Activated CD8-positive, alpha-beta T cell treated with anti-CD3 and anti-CD28 coated beads for 36 hours (primary cell): ENCODE results near the gene CCDC136. TPM values are rescaled to one million over a fixed set of nuclear protein-coding genes. Genes with fewer than 3 reads are reported as not detected.

ENCODE experiments used
- ATAC-seq: fragments of 200-7000 bp; cut with Tn5 transposase; one replicate; pipeline ENCODE4 v1.10.0; 2021; ENCODE audit warnings: mild to moderate bottlenecking, moderate library complexity
- CTCF ChIA-PET: fragments of 350-600 bp; sonication (Branson Sonifier 250); formaldehyde crosslinking; loops from one replicate; lab custom pipeline; 2021; ENCODE audit warnings: antibody characterized with exemption; lab: Charles Lee
- POLR2A ChIA-PET: fragments of 350-600 bp; sonication (Branson Sonifier 250); formaldehyde crosslinking; loops from one replicate; lab custom pipeline; 2021; ENCODE audit warnings: antibody characterized with exemption; lab: Charles Lee
- DNase-seq: peaks from one replicate; pipeline ENCODE4 v3.0.0-alpha.2; 2020
- H3K27ac Mint-ChIP-seq: one replicate; pipeline ENCODE4 v1.8.0; 2021; ENCODE audit warnings: mild to moderate bottlenecking, mixed read lengths
- H3K27me3 Mint-ChIP-seq: one replicate; pipeline ENCODE4 v1.8.0; 2021; ENCODE audit warnings: mixed read lengths
- H3K36me3 Mint-ChIP-seq: one replicate; pipeline ENCODE4 v1.8.0; 2021; ENCODE audit warnings: low read depth, mixed read lengths
- H3K4me1 Mint-ChIP-seq: one replicate; pipeline ENCODE4 v1.8.0; 2021; ENCODE audit warnings: low read depth, mixed read lengths
- H3K4me3 Mint-ChIP-seq: one replicate; pipeline ENCODE4 v1.8.0; 2021; ENCODE audit warnings: mild to moderate bottlenecking, moderate library complexity, mixed read lengths
- H3K9me3 Mint-ChIP-seq: one replicate; pipeline ENCODE4 v1.8.0; 2021; ENCODE audit warnings: mixed read lengths
- CTCF ChIP-seq: fragments of 200-600 bp; IDR thresholded peaks from one replicate; pipeline ENCODE4 v1.8.0; 2022; ENCODE audit warnings: antibody characterized with exemption, mild to moderate bottlenecking
- intact Hi-C: fragments of 100-400 bp; cut with micrococcal nuclease; formaldehyde crosslinking; loops from one replicate; pipeline ENCODE4 v1.10.0; 2022
- total RNA-seq, 2 experiments: library from RNA; stranded (reverse); gene quantifications; one replicate each; pipeline ENCODE4 v1.2.3, GENCODE V29; 2021

CCDC136 gene
- total RNA-seq, 2 experiments from 2014 or later = 7.6 to 9.6 TPM

GRCh38 chr7:128775744-128776474 is 15.9 kb upstream of the CCDC136 start, which contains the start of gene OPN1SW:
Gene OPN1SW, minus strand, starts transcription at chr7:128775794. Its CDS starts 13 bp downstream, at chr7:128775781.
- DNase-seq = no peak
- no peak for TF ChIP-seq CTCF
- intact Hi-C loops = no loop called here
- peaks cover 12% of the 10 kb centered on the region for H3K4me1 Mint-ChIP-seq
- H3K36me3 Mint-ChIP-seq = peaks cover 34% of the 10 kb centered on the region
- no peak within 1 kb of the TSS for H3K4me3 Mint-ChIP-seq
- POLR2A ChIA-PET = interaction anchor here (1.3 kb wide), 1 partner anchor 36 kb away, joined by 3 read pairs; the partner anchor contains the start of gene CALU
- H3K27ac Mint-ChIP-seq = no peak within 1 kb of the TSS
- CTCF ChIA-PET = no interaction called here
- ATAC-seq = no peak
- H3K9me3 Mint-ChIP-seq = peaks cover 15% of the 10 kb centered on the region
- no peaks in the 10 kb centered on the region for H3K27me3 Mint-ChIP-seq

- DNase-seq (no peak), ATAC-seq (peak; percentile 39)
- H3K4me3 Mint-ChIP-seq = no peak overlapping the region
- H3K4me1 Mint-ChIP-seq = peaks cover 12% of the 10 kb centered on the region
- intact Hi-C loops = no loop called here
- no peak overlapping the region for H3K27ac Mint-ChIP-seq
- TF ChIP-seq CTCF = no peak
- POLR2A ChIA-PET = interaction anchor here (1.3 kb wide), 1 partner anchor 38 kb away, joined by 3 read pairs; the partner anchor contains the start of gene CALU
- peaks cover 15% of the 10 kb centered on the region for H3K9me3 Mint-ChIP-seq
- peaks cover 25% of the 10 kb centered on the region for H3K36me3 Mint-ChIP-seq
- CTCF ChIA-PET = no interaction called here
- H3K27me3 Mint-ChIP-seq = no peaks in the 10 kb centered on the region
Observed at GRCh38 chr7:128777156-128778123, 14.3 kb upstream of the CCDC136 start.

GRCh38 chr7:128778946-128779345 is 12.8 kb upstream of the CCDC136 start:
- Mint-ChIP-seq H3K4me1 (peaks cover 12% of the 10 kb centered on the region), H3K27ac (no peak overlapping the region), H3K9me3 (peaks cover 15% of the 10 kb centered on the region), H3K36me3 (peaks cover 16% of the 10 kb centered on the region), H3K4me3 (no peak overlapping the region), H3K27me3 (no peaks in the 10 kb centered on the region)
- DNase-seq = no peak
- POLR2A ChIA-PET = no interaction called here
- intact Hi-C loops = no loop called here
- CTCF ChIA-PET = interaction anchor here (1.1 kb wide), 1 partner anchor 104 kb away, joined by 3 read pairs; no protein-coding TSS in a partner anchor
- TF ChIP-seq CTCF = no peak
- no peak for ATAC-seq

- Mint-ChIP-seq H3K4me3 (no peak overlapping the region), H3K36me3 (peaks cover 5% of the 10 kb centered on the region), H3K4me1 (peaks cover 12% of the 10 kb centered on the region), H3K27me3 (no peaks in the 10 kb centered on the region), H3K27ac (no peak overlapping the region), H3K9me3 (peaks cover 15% of the 10 kb centered on the region)
- ChIA-PET POLR2A (no interaction called here), CTCF (interaction anchor here (1.0 kb wide), 1 partner anchor 103 kb away, joined by 7 read pairs; no protein-coding TSS in a partner anchor)
- no peak for DNase-seq
- no peak for ATAC-seq
- intact Hi-C loops = no loop called here
- TF ChIP-seq CTCF = no peak
Observed at GRCh38 chr7:128781126-128781525, 10.6 kb upstream of the CCDC136 start.
